Stimulated activated CD8-positive, alpha-beta memory T cell treated with anti-CD3 and anti-CD28 coated beads, Interleukin-15, amount 100 ng/mL, for 24 hours (primary cell): ENCODE results near the gene OPTC.

Experiments
- DNase-seq: peaks from one replicate; pipeline ENCODE4 v3.0.0-alpha.2; 2020; ENCODE audit warnings: low read depth

OPTC gene

DNA sequence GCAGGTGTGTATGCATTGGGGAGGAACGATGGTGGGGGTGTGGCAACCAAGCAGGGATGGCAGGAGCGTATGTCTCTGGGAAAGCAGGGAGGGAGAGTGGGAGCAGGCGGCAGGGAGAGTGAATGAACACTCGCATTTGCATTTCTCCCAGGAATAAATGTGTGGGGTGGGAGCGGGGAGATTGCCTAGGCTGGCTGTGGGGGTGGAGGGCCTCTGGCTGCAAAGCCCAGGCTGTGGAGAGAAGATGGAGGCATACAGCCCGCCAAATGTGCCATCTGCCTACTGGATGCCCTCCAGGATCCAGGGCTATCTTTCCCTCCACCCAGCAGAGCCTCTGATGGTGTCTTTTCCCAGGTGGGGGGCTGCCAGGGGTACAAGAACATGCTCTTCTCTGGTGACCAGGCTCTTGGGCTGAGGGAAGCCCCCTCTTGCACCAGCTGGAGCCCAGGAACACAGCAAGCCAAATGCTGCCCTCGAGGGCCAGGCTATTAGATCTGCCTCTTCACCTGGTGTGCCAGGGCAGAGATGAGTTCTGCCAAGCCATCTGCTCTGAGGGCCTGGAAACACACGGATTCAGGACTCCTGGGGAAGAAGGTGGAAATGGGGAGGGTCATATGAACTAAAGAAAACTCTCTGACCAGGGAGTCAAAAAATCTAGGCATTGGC is 1.7 kb upstream of the OPTC start:
- no peak for DNase-seq

DNA sequence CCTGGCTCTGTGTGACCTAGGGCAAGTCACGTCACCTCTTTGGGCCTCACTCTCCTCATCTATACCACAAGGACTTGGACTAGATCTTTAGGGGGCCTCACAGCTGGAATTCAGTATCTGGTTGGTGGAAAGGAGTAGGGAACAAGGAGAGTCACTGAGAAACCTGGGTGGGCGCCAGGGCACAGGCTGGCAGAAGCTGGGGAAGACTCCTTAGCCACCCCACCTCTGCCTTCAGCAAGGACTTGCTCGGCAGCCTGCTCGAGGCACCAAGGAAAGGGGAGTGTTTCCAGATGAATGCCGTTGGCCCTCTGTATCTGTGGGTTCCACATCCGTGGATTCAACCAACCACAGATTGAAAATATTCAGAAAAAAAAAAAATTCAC is 1.2 kb upstream of the OPTC start:
- DNase-seq: no peak

DNA sequence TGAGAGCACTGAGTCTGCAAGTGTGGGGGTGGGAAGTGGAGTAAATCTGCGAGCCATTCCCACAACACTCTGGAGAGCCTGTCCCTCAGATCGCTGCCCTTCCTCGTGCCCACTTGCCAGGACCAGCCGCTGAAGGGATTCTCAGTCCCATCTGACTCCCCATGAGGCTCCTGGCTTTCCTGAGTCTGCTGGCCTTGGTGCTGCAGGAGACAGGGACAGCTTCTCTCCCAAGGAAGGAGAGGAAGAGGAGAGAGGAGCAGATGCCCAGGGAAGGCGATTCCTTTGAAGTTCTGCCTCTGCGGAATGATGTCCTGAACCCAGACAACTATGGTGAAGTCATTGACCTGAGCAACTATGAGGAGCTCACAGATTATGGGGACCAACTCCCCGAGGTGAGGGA is 1.9 kb downstream of the OPTC start:
- DNase-seq: no peak

DNA sequence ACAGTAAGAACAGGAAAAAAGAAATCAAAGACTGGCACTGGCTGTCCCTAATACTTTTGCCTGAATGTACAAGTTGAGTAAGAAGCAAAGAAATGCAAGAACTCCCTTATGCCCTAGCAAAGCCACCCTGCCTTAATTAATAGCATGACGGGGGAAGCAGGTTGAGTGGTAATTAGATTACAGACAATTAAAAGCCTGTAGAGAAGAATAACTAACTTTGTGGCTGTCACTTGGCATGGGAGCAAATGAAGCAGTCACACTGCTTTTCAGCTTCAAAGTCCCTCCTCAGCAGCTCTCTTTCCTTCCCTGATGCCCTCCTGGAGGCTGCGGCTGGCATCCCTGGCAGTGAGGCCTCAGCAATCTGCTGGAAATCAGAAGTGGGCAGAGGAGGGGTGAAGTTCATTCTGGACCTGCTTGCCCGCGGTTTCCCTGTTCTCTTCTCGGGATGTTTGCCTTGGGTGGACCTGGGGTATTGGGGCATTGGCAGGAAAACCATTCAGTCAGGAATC is 3.4 kb downstream of the OPTC start:
- DNase-seq: no peak

DNA sequence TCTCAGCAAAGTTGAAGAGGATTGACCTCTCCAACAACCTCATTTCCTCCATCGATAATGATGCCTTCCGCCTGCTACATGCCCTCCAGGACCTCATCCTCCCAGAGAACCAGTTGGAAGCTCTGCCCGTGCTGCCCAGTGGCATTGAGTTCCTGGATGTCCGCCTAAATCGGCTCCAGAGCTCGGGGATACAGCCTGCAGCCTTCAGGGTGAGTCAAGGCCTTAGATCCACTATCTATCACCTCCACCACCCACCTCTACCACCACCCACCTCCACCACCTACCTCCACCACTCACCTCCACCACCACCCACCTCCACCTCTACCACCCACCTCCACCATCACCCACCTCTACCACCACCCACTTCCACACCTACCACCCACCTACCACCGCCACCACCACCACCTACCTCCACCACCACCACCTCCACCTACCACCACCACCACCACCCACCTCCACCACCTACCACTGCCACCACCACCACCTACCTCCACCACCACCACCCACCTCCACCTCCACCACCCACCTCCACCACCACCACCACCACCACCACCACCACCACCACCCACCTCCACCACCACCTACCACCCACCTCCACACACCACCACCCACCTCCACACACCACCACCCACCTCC is 5.8 kb downstream of the OPTC start:
- DNase-seq: no peak

DNA sequence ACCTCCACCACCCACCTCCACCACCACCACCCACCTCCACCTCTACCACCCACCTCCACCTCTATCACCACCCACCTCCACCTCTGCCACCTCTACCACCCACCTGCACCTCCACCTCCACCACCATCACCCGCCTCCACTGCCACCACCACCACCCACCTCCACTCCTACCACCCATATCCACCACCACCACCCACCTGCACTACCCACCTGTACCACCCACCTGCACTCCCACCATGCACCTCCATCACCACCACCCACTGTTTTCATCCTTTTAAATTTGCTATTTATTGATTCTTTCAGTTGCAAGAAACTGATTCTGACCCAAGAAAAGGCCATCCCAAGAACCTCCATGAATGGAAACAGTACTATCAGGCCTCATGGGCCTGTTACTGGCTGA is 6.3 kb downstream of the OPTC start:
- DNase-seq: no peak

DNA sequence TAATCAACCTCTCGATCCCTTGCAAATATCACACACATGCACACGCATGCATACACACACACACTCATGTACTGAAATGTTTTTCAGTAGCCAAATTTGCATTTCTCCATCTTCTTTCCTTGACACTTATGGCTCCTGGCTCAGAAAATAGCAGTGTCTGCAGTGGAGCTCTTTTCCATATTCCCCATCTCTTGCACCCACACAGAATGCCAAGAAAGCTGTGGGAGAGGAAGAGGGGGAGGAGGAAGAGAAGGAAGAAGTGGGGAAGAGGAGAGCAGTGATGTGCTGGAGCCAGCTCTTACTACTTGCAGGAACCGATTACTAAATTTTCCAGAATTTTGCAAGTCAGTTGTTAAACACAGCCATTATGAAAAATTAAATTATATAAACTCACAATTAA is 9.9 kb downstream of the OPTC start:
- no peak for DNase-seq

DNA sequence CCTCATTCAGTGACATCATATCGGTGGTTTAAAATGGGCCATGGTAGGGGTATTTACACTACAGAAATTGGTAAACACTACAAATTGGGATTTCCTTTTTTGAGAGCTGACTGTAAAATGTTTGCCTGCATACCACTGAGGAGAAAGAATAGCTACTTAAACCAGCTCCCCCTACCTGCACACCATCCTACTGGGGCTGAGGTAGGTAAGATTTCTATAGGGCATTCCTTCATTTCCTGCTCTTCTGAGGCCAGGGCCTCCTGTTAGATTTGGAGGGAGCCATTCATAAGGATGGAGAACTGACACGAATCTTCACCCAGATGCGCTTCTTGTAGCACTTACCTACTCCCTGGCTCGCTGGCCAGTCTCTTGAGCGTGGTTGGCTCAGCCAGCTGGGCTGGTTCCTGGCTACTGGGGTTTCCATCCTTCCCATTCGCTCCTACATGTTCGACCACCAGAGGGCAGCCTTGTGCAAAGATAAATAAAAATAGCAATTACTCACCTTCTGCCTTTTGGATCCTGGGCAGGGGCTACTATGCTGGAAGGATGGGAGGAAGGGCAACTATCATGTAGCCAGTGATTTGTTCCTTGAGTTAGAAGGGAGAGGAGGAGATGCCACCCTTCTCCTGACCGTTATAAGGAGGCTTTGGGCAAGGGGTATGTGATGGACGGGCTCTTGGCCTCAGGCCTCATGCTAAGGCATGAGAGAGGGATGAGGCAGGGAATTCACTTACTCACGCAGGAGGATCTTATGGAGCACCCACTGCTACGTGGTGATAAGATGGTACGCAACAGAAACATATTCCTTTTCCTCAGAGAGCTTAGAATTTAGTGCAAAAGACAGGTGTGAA is 10.7 kb downstream of the OPTC start:
- peak; percentile 50 for DNase-seq

DNA sequence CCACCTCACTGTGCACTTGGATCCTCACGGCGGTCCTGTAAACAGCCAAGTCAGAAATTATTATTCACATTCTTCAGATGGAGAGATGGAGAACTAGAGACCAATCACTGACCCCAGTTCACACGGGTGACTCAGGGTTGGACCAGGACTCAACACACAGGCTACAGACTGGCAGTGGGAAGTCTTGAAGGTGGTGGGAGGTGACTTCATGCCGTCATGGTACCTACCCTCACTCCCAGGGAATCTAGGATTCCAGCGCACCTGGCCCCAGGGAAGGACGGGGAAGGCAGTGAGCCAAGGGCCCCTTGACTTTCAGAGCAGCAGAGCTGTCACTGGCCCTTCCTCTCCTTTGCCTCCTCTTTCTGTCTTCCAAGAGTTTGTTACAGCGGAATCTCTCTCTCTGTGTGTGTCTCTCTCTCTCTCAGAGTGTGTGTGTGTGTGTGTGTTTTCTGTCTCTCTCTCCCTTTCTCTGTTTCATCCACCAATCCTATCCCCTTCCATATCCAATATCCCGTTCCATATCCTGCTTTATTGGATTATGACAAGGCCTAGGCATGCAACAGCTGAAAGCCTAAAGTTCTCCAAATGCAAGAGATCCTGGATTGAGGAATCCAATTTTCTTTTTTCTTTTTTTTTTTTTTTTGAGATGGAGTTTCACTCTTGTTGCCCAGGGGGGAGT is 11.7 kb downstream of the OPTC start:
- no peak for DNase-seq

DNA sequence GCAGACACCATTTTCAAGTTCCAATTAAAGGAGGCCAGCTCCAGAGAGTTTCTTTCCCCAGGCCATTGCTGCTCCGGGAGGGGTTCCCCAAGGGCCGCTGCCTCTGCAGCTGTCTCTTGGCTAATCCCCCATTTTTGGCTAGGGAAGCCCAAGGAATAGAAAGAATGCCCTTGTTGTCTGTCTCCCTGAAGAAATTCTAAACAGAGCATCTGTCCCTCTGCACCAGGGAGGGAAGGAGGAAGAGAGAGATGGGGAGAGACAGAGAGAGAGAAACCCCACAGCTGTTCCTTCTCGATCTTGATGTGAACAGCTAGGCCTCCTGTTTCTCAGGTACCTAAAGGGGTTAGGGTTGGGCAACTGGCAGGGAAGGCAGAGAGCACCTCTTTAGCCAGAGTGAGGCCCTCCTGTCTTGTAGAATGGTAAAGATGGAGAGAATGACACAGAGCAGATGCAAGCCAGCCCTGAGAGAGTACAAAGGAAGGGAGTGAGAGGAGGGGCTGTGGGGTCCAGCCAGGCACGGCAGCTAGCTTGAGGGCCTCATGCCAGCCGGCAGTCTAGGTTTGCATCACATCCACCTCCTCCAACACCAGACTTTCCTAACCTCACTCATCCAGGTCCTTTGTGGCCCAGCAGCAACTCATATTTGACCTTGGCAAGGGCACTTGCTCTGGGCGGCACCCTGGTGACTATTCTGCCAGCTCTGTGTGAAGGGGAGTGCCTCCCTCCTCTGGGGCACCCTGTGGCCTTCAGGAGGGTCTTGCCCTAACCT is 13.1 kb downstream of the OPTC start:
- no peak for DNase-seq

DNA sequence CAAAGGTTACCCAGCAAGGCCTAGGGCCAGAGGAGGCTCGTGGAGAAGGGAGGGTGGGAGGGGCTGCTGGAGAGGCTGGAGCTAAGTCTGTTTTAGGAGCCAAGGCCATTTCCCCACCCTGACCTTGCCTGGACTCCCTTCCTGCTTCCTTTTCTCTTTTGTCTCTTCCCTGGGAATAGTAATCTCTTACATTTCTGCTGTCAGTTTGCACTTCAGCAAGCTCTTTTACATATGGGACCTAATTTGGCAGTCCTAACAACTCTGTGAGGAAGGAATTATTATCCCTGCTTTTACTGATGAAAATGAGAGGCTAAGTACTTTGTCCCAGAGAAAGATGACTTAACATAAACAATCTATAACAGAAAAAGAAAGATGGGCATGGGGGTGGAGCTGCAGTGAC is 13.8 kb downstream of the OPTC start:
- no peak for DNase-seq

DNA sequence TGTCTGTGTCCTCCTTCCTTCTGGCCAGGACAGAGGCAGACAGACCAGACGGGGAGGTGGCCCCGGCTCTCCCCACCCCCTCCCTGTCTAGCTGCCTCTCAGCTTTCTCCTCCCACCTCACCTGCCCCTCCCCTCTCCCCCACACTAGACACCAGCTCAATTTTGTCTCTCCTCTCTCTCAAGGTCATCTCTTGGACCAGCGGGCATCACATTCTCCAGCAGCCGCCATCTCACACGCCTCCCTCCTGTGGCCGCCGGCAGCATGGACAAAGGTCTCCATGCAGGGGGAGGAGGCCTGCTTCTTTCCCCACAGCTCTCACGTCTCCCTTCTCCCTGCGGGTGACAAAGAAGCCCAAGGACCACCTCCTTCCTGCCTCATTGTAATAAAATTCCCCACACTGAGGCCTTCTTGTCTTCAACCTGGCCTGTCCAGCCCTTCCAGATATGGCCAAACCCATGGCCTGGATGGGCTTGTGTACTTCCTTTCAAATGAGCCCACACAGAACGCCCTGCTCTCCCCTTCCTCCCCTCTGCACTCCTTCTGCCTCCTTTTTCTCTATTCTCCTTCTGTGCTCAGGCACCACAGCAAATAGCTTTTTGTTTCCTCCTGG is 14.6 kb downstream of the OPTC start:
- no peak for DNase-seq

DNA sequence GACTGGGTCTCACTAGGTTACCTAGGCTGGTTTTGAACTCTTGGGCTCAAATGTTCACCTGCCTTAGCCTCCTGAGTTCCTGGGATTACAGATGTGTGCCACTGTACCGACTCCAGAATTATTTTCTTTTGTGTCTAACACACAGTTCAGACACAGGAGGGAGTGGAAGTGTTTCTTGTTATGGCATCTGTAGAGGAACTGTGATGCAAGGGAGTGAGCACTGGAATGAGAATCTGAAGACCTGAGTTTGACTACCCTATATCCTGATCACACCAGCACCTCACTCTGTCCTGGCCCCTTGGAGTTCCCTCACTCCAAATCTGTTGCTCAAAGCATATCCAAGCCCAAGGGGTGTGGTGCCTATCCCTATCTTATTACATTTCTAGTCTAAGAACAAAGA is 15.2 kb downstream of the OPTC start:
- DNase-seq: no peak

DNA sequence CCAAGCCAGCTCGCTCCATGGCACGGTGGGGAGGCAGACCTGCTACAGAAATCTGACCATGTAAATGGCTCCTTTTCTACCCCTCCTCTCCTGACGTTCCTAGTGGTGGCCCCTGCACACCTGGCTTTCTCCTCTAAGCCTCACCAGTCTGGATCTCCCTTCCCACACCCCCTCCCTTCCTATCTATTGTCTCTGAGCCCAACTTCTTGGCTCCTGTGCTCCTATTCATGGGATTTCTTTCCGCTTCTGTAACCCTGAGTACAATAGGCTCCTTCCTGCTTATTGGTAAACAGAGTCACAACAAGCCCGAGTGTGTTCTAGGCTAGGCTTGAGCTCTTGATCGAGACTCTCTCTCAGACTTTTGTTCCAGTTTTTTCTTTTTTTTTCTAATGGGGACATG is 17.6 kb downstream of the OPTC start:
- DNase-seq: no peak

DNA sequence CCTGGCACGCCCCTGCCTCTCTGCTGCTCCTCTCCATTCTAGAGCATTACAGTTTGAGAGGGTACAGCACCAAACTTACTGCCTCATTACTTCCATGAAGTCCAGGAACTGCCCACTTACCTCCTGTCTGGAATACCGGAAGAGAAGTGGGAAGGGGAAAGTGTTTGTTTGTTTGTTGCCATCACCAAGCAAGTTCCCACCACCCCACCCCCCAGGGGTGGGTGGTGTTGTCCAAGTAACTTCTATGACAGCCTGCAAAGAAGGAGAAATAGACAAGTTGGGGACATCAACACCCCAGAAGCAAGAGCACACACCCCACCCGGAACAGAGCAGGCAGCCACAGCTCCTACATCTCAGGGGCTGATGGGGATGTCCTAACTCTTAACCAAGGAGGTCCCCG is 18.0 kb downstream of the OPTC start:
- DNase-seq: no peak

DNA sequence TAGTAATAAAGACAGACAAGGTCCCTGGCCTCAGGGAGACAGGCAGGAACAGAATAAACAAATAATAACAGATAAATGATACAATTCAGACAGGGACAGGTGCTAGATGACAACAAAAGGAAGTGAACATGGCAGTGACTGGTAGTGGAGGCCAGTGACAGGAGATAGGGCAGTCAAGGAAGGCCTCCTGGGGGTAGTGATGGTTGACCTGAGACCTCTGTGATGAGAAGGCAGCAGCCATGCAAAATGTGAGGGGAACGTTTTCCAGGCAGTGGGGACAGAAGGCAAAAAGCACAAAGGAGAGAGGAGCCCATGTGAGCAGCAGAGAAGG is 18.5 kb downstream of the OPTC start:
- DNase-seq: no peak

DNA sequence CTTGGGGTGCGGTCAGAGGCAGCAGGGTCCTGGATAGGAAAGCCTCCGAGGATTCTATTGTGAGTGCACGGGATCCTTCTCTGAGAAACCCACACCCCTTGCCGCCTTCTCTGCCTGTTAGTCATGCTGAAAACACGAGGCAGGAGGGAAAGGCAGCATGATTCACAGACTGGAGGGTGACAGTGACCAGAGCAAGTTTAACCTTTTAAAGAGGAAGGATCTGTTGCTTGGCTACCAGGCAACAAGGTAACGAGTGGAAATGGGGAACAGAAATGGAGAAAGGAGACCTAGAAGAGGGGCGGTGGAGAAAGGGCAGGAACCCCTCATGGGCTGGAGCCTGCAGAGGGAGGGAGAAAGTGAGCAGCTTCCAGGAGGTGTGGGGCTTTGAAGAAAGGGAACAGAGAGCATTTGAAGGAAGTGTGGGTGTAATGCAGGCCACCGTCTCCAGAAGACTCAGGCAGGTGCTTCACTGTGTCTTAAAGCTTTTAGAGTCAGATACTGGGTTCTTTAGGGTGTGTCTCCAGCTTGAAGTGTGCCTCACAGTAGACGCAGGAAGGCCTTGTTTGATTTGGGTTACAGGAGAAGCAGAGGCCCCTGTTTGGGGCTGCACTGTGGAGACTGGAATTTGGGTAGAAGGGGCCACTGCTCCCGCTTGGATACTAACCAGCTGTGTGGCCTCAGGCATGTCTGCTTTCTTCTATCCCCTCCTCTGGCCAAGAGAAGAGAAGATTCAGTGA is 19.1 kb downstream of the OPTC start:
- DNase-seq: no peak

DNA sequence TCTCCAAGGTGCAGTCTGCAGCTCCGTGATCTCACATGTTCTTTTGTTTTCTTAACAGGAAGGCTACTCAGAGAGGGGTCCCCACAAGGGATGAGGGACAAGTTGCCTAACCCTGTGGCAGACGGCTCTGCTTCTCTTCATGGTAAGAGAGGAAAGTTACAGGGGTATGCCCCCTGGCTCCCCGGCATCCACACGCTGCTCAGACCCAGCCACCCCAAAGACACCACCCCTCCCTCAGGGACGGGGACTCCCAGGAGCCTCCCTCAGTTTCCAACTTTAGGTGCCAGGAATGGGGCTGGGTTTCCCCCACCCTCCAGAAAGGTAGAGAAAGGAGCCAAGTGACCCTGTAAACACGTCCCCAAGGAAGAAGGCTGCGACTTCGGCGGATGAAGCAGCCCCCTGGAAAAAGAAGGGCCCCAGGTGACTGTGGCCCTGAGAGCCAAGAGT is 19.7 kb downstream of the OPTC start:
- no peak for DNase-seq

DNA sequence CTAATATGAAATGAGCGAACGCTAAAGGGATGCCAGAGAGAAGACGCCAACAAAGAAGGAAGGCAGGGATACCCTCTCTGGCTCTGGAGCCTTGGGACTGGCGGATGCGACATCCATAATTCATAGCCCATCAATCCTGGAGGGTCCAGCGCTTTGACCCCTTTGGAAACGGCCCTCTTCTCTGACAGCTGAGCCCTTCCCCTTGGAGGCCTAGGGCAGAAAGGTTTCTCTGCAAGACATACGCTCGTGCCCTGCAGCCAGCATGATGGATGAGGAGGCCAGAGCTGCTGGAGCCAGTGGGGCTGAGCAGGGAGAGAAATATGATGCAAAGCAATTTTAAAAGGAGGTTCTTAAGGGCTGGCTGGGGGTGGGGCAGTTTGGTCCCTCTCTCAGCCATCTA is 22.2 kb downstream of the OPTC start:
- DNase-seq: no peak

DNA sequence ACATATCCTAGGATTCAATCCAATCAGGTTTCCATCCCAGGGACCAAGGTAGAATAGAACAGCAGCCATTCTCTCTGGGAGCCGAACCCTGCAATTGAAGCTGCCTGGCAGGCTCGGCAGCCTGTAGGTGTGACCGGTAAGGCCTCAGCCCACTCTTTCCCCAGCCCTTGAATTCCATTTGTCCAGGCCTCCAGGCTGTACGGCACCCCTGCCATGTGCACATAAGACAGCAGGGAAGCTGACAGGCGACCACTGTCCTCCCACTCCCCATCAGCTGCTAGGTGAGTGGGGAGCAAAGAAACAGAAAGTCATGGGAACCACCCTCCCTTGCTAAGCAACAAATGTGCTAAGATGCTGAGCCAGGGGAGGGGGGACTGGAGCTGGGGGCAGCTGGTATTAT is 23.0 kb downstream of the OPTC start:
- DNase-seq: no peak
